HG02884 (cell line): ENCODE results near the gene APMAP.

ENCODE experiments used
- ATAC-seq: cut with Tn5 transposase; IDR thresholded peaks from one replicate; pipeline ENCODE4 v1.9.1; 2021; ENCODE audit warnings: mild to moderate bottlenecking, moderate library complexity; ENCODE audit not compliant: unreplicated experiment

The APMAP gene

DNA sequence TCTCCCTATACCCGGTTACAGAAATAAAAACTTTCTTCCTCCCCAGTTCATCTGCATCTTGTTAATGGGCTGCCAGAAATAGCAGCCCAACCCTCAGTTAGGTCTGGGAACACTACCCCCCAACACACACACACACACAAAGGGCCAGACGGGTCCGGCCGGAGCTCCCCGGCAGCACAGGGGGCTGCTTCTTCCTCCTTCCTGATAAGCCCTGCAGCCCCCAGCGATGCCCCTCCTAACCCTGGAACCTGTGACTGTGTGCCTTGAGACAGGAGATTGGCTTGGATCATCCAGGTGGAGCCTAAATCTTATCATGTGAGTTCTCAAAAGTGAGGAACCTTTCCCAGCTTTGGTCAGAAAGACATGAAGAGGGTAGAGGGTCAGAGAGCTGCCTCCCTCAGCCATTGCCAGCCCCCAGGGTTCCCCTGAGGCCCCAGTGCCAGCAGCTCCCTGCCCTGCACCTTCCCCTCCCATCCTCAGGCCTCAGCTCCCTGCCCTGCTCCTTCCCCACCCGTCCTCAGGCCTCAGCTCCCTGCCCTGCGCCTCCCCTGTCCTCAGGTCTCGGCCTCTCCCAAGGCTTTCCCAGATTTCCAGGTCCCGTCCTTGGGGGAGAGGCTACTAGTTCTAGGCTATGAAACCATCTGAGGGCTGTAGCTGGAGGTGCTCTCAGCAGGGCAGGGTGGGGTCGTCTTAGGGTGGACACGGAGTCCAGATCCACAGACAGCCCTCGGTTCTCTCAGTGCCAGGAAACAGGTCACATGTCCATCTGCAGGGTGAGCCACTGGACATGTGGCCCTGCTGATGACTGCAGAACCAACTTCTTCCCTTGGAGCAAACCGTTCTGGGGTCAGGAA is 77.9 kb downstream of the APMAP start:
- no peak for ATAC-seq

DNA sequence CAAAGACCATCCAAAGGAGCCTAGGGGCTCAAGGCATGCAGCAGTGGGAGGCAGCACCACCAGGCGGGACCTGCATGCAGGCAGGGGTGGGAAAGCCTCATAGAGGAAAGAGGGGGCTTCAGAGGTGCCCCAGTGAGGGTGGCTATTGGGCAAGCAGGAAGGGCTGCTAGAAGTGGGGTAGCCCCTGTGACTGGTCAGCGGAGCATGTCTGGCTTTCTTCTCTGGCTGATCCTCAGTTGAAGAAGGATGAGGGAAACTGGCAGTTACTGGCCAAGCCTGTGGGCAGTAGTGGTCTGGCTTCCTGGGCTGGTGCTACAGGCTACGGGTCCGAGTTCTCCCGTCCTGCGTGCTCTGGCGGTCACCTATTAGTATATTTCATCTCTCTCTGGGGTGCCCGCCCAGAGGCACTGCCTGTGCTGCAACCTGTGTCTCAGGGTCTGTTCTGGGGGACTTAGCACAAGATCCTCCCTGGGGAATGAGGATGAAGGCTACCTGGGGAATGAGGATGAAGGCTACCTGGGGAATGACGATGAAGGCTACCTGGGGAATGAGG is 79.4 kb downstream of the APMAP start:
- no peak for ATAC-seq
